GM18873 (cell line): Measurements from ENCODE around the gene BPGM.
"Not testable (repeated sequence)": the region's sequence is repeated elsewhere in the genome, so short reads cannot be mapped to it uniquely, and the experiment has no call there.

ENCODE experiments used
- ATAC-seq: cut with Tn5 transposase; IDR thresholded peaks from one replicate; pipeline ENCODE4 v1.9.1; 2021; ENCODE audit warnings: mild to moderate bottlenecking, moderate library complexity, moderate number of reproducible peaks; ENCODE audit not compliant: unreplicated experiment, low FRiP score

Gene BPGM

GRCh38 chr7:134662166-134662870, 15.7 kb downstream of the BPGM start:
- ATAC-seq = no peak

GRCh38 chr7:134662871-134663205, 16.2 kb downstream of the BPGM start:
- ATAC-seq = no peak

- ATAC-seq = not testable (repeated sequence)
Observed at GRCh38 chr7:134665045-134665444, 18.4 kb downstream of the BPGM start.

GRCh38 chr7:134667899-134668298, 21.2 kb downstream of the BPGM start:
- no peak for ATAC-seq

GRCh38 chr7:134669388-134669787, 22.7 kb downstream of the BPGM start:
- ATAC-seq = no peak

- no peak for ATAC-seq
Observed at GRCh38 chr7:134669845-134670373, 23.3 kb downstream of the BPGM start.

GRCh38 chr7:134671609-134672008, 25.0 kb downstream of the BPGM start:
- ATAC-seq = no peak

- no peak for ATAC-seq
Observed at GRCh38 chr7:134674424-134674823, 27.8 kb downstream of the BPGM start.

- ATAC-seq = no peak
Observed at GRCh38 chr7:134676743-134677142, 30.1 kb downstream of the BPGM start.

- ATAC-seq = no peak
Observed at GRCh38 chr7:134678115-134678514, 31.5 kb downstream of the BPGM start.

GRCh38 chr7:134679006-134679405, 32.4 kb downstream of the BPGM start:
- ATAC-seq = no peak

- no peak for ATAC-seq
Observed at GRCh38 chr7:134684165-134684564, 37.5 kb downstream of the BPGM start.

- no peak for ATAC-seq
Observed at GRCh38 chr7:134685250-134685649, 38.6 kb downstream of the BPGM start.

GRCh38 chr7:134686786-134687185, 40.1 kb downstream of the BPGM start:
- ATAC-seq = no peak

- ATAC-seq = not testable (repeated sequence)
Observed at GRCh38 chr7:134689550-134689949, 42.9 kb downstream of the BPGM start.

- no peak for ATAC-seq
Observed at GRCh38 chr7:134690016-134690415, 43.4 kb downstream of the BPGM start.

GRCh38 chr7:134690614-134691504, 44.2 kb downstream of the BPGM start:
- no peak for ATAC-seq

GRCh38 chr7:134691546-134692343, 45.1 kb downstream of the BPGM start:
- no peak for ATAC-seq

GRCh38 chr7:134692344-134692705, 45.7 kb downstream of the BPGM start:
- ATAC-seq = no peak

- ATAC-seq = no peak
Observed at GRCh38 chr7:134693256-134693655, 46.6 kb downstream of the BPGM start.

GRCh38 chr7:134694299-134694698, 47.6 kb downstream of the BPGM start:
- no peak for ATAC-seq
